ENCODE measurements around the gene FBXO47. TPM values are rescaled to one million over a fixed set of nuclear protein-coding genes. Genes with fewer than 3 reads are reported as not detected.

The FBXO47 gene
- total RNA-seq, 4 donors from 2014 or later: 0.26 TPM; not detected in 3

GRCh38 chr17:38911081-38911730, 56.0 kb downstream of the FBXO47 start:
- DNase-seq (ENCODE audit: extremely low spot score): no peak
- Histone ChIP-seq H3K36me3 (peaks cover 19 to 47% (median 43%) of the 10 kb centered on the region in 4 donors), H3K27ac (replicated peaks in 1 of 4) (peak overlapping the region in 3 of 4 donors; percentile 15 to 69 (median 57)), H3K9me3 (no peaks in the 10 kb centered on the region), H3K4me3 (no peak overlapping the region), H3K27me3 (no peaks in the 10 kb centered on the region), H3K4me1 (peaks cover 52 to 82% (median 66%) of the 10 kb centered on the region in 4 donors)
- TF ChIP-seq POLR2AphosphoS5 (IDR thresholded peaks at IDR 0.05): no peak
- no peak for TF ChIP-seq EP300 (IDR thresholded peaks at IDR 0.05)
- no peak for TF ChIP-seq CTCF (IDR thresholded peaks at IDR 0.05)
- no peak for TF ChIP-seq POLR2A (IDR thresholded peaks at IDR 0.05; ENCODE audit: low read depth)
- intact Hi-C loops (cut with DNase I): no loop called here
- WGBS: 87% methylated on average over 9 of the region's 10 CpGs

- 79% methylated on average over 5 of the region's 5 CpGs for WGBS
- Histone ChIP-seq H3K36me3 (peaks cover 12 to 38% (median 35%) of the 10 kb centered on the region in 4 donors), H3K27ac (replicated peaks in 1 of 4) (no peak overlapping the region), H3K4me3 (no peak overlapping the region), H3K27me3 (no peaks in the 10 kb centered on the region), H3K4me1 (peaks cover 59 to 81% (median 70%) of the 10 kb centered on the region in 4 donors), H3K9me3 (no peaks in the 10 kb centered on the region)
- intact Hi-C loops (cut with DNase I): no loop called here
- DNase-seq (ENCODE audit: extremely low spot score): no peak
- TF ChIP-seq POLR2A (IDR thresholded peaks at IDR 0.05; ENCODE audit: low read depth): no peak
- TF ChIP-seq EP300 (IDR thresholded peaks at IDR 0.05): no peak
- TF ChIP-seq POLR2AphosphoS5 (IDR thresholded peaks at IDR 0.05): no peak
- TF ChIP-seq CTCF (IDR thresholded peaks at IDR 0.05): no peak
These were observed 56.9 kb downstream of the FBXO47 start for GRCh38 chr17:38910325-38910724.

GRCh38 chr17:38908676-38909181, 58.5 kb downstream of the FBXO47 start:
- no peak for DNase-seq (ENCODE audit: extremely low spot score)
- intact Hi-C loops (cut with DNase I): loop anchor here (5.0 kb wide), 1 partner anchor 36 kb away; the partner anchor contains the start of gene LASP1

GRCh38 chr17:38907930-38908675, 59.1 kb downstream of the FBXO47 start:
- Histone ChIP-seq H3K4me1 (peaks cover 55 to 62% (median 60%) of the 10 kb centered on the region in 4 donors), H3K4me3 (no peak overlapping the region), H3K27me3 (no peaks in the 10 kb centered on the region), H3K9me3 (no peaks in the 10 kb centered on the region), H3K27ac (replicated peaks in 1 of 4) (peak overlapping the region; percentile 10 to 71 (median 60)), H3K36me3 (peaks cover 8 to 37% (median 24%) of the 10 kb centered on the region in 4 donors)
- no peak for TF ChIP-seq CTCF (IDR thresholded peaks at IDR 0.05)
- TF ChIP-seq POLR2A (IDR thresholded peaks at IDR 0.05; ENCODE audit: low read depth): no peak
- no peak for TF ChIP-seq POLR2AphosphoS5 (IDR thresholded peaks at IDR 0.05)
- no peak for TF ChIP-seq EP300 (IDR thresholded peaks at IDR 0.05)
- no peak for DNase-seq (ENCODE audit: extremely low spot score)
- intact Hi-C loops (cut with DNase I): loop anchor here (5.0 kb wide), 1 partner anchor 36 kb away; the partner anchor contains the start of gene LASP1
- WGBS: 69% methylated on average over 9 of the region's 15 CpGs

More at GRCh38 chr17:38908676-38909181, 58.5 kb downstream of the FBXO47 start:
- TF ChIP-seq POLR2AphosphoS5 (IDR thresholded peaks at IDR 0.05): peak in 1 of 2 donors; percentile 22
- no peak for TF ChIP-seq CTCF (IDR thresholded peaks at IDR 0.05)
- TF ChIP-seq EP300 (IDR thresholded peaks at IDR 0.05): no peak
- no peak for TF ChIP-seq POLR2A (IDR thresholded peaks at IDR 0.05; ENCODE audit: low read depth)
- Histone ChIP-seq H3K4me1 (peaks cover 59 to 65% (median 63%) of the 10 kb centered on the region in 4 donors), H3K36me3 (peaks cover 2 to 35% (median 26%) of the 10 kb centered on the region in 4 donors), H3K27me3 (no peaks in the 10 kb centered on the region), H3K27ac (replicated peaks in 1 of 4) (peak overlapping the region; percentile 10 to 71 (median 60)), H3K4me3 (peak overlapping the region in 1 of 4 donors; percentile 16), H3K9me3 (no peaks in the 10 kb centered on the region)
- WGBS: 40% methylated on average over 4 of the region's 8 CpGs

Measured in esophagus muscularis mucosa (tissue), 4 donors.